GM19035 (cell line): ENCODE data around the gene UNC45B.
"Not testable (repeated sequence)": the region's sequence is repeated elsewhere in the genome, so short reads cannot be mapped to it uniquely, and the experiment has no call there.

Experiments
- ATAC-seq: cut with Tn5 transposase; IDR thresholded peaks from one replicate; pipeline ENCODE4 v1.9.1; 2021; ENCODE audit not compliant: unreplicated experiment

UNC45B gene

DNA sequence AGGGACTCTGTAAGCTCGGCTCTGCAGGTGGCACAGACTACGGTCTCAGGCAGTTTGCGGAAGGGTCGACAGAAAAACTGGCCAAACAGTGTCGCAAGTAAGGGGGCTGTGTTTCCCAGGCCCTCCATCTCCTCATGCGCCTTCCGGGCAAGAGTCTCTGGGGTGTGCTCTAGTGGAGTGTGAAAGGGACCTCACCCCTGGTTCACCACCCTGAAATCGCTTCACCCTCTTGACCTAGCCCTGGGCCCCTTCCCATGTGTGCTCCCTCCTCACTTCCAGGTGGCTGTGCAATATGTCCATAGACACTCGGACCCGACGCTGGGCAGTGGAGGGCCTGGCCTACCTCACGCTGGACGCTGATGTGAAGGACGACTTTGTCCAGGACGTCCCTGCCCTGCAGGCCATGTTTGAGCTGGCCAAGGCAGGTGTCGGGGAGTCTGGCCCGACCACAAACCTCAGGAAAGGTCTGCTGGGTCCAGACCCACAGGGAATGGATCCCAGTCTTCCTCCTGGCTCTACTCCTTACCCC lies 22.3 kb downstream of the UNC45B start:
- no peak for ATAC-seq

DNA sequence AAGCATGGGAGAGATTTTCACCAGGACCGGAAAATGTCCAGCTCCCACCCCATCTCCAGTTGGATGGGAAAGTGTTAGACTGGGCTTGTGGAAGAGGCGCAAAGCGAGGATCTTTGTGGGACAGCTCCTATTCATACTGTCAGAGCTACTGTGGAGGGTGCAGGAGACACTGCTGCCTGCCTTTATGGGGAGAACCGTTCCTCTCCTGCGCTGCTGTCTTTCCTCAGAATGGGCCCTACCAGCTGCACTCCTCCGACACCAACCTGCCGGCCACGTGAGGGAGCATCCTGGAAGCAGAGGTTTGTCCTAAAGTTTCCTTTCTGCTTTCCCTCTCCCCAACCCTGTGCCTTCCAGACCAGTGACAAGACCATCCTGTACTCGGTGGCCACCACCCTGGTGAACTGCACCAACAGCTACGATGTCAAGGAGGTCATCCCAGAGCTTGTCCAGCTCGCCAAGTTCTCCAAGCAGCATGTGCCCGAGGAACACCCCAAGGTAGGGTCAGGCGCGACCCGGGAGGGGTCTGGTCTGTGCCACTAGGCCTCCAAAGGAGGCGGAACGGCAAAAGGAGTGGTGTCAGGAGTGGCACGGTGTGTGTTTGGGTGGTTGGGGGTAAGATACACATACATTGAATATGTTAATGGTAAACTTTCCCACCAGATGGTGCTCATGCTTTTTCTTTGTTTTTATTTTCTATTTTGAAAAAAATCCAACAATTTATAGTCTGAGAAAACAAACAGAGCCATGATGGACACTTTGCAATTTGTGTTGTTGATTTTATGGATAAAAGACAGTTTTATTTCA lies 23.6 kb downstream of the UNC45B start:
- ATAC-seq: no peak

DNA sequence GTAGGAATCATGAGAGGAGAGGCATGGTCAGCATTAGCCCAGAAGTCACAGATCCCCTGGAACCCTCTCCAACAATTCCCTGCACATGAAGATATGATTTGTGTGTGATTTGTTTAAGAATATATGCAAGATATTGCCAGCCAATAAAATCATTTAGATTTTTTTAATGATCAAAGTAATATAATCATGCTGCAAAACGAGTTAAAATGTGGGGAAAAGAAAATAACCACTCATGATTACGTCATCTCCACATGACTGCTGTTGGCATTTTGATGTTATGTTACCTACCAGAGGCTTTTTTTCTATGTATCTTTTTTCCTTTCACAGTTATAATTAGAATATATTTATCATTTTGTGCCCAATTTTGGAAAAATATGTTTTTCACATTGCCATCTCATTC lies 24.2 kb downstream of the UNC45B start:
- no peak for ATAC-seq

DNA sequence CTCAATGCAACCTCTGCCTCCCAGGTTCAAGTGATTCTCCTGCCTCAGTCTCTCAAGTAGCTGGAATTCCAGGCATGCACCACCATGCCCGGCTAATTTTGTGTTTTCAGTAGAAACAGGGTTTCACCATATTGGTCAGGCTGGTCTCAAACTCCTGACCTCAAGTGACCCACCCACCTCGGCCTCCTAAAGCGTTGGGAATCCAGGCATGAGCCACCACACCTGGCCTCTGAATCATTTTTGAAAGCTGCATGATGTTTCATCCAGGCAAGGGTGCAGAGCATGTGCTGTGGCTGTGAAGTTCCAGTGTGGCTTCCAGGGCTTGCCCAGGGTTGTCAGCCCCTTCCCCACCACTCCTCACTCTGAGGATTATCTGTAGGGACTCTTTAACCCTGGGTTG lies 24.7 kb downstream of the UNC45B start:
- ATAC-seq: not testable (repeated sequence)

DNA sequence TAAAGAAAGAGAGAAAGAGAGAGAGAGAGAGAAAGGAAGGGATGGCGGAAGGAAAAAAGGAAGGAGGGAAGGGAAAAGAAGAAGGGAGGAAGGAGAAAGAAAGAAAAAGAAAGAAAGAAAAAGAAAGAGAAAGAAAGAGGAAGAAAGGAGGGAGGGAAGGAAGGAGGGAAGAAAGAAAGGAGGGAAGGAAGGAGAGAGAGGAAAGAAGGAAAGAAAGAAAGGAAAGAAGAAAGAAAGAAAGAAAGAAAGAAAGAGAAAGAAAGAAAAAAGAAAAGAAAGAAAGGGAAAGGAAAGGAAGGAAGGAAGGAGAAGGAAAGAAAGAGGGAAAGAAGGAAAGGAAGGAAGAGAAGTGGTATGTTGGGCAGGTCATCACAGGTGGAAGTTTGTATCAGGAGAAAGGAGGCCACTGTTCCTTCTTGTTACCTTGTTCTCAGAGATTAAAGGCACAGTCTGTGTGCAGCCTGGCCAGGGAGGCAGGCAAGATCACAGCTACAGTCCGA lies 27.3 kb downstream of the UNC45B start:
- ATAC-seq: no peak

DNA sequence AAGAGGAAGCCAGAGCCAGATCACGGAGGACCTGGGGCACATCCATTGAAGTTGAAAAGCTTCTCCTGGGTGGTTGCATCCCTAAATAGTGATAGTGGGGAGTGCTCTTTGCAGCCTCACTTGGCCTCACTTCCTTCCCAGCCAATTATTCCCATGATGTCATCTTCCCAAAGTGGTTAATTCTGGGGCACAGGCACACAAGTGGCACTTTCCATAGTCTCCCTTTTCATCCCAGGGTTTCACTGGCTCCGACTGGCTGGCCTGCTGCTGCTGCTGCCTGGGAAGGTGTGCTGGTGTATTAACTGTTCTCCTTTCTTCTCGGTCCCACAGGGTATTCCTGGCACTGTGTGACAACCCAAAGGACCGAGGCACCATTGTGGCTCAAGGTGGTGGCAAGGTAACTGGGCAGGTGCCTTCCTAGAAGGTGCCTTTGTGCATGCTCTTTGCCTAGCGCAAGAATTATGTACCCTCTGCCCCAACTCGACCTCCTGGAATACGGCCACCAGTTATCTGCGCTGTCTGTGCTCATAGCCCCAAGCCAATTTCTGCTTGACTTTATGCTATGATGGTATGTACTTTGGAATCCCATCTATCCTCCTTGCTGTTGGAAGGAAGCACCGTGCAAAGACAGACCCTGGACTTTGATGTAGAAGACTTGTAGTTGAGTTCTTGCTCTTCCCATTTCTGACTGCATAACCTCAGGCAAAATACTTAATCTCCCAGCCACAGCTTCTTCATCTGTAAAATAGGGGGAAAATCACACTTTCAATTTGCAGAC lies 28.2 kb downstream of the UNC45B start:
- ATAC-seq: no peak

DNA sequence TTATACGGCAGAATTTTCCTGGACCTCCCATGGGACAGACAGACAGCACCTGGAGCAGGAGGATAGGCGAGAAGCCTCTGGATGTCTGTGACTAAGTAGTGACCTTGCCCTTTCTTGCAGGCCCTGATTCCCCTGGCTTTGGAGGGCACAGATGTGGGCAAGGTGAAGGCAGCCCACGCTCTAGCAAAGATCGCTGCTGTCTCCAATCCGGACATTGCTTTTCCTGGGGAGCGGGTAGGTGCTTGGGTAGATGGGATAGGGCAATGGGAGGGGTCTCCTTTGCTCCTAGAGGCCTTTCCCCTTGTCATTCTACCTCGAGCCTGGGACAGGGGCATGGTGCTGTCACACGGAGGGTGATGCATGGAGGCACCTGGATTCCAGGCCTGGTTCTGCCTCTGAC lies 29.3 kb downstream of the UNC45B start:
- ATAC-seq: no peak

DNA sequence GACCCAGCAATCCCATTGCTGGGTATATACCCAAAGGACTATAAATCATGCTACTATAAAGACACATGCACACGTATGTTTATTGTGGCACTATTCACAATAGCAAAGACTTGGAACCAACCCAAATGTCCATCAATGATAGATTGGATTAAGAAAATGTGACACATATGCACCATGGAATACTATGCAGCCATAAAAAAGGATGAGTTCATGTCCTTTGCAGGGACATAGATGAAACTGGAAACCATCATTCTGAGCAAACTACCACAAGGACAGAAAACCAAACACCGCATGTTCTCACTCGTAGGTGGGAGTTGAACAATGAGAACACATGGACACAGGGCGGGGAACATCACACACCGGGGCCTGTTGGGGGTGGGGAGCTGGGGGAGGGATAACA lies 31.8 kb downstream of the UNC45B start:
- not testable (repeated sequence) for ATAC-seq

DNA sequence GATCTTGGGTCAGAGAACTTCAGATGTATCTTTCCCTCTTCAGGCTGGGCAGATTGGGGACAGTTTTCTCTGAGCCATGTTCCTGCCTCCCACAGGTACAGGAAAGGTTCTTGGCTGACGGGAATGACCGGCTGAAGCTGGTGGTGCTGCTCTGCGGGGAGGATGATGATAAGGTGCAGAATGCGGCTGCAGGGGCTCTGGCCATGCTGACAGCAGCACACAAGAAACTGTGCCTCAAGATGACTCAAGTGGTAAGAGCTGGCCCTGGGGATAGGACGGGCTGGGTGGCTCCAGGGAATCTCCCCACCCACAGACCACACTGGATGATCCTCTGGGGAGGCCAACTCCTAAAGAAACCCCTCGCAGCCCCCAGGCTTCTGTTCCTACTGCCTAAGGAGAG lies 35.7 kb downstream of the UNC45B start:
- ATAC-seq: no peak

DNA sequence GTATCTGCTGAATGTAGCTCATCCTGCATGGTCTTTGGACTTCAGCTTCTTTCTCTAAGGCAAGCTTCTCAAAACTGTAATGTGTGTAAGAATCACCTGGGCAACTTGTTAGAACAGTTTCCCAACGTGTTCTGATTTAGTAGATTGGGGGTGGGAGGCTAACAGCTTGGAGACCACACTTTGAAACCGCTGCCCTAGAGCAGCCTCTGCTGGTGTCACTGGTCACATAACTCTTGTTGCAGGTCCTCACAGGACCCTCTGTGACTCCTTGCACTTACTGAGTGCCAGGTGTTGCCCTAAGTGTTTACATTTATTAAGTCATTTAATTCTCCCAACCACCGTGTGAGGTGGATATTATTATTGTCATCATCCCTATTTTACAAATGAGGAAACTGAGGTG lies 36.7 kb downstream of the UNC45B start:
- ATAC-seq: no peak

DNA sequence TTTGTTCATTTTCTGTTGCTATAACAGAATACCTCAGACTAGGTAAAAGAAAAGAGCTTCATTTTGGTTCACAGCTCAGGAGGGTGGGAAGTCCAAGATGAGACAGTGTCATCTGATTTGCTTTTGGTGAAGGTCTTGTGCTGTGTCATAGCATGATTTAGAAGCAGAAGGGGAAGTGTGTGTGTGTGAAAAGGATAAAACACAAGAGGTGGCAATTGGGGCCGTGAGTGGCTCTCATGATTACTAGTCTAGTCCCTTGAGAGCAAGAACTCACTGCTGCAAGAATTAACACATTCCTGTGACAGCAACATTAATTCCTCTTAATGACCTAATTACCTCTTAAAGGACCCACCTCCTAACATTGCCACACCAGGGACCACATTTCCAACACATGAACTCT lies 38.2 kb downstream of the UNC45B start:
- ATAC-seq: no peak

DNA sequence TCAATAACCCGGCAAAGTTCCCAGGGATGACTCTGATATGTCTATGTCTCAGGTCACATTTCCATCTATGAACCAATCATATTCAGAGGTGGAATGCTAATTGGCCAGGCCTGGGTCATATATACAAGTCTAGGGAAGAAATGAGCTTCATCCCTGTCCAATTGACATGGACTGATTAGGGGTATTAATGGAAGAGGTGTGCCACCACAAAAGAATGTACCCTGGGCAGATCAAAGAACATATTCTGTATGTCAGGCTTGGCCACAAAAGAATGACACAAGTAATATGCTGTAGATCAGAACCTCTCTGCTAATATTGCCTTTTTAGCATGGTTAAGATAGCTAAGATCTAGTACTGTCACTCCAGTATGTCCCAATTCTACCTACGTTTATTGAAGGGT lies 39.9 kb downstream of the UNC45B start:
- ATAC-seq: no peak

DNA sequence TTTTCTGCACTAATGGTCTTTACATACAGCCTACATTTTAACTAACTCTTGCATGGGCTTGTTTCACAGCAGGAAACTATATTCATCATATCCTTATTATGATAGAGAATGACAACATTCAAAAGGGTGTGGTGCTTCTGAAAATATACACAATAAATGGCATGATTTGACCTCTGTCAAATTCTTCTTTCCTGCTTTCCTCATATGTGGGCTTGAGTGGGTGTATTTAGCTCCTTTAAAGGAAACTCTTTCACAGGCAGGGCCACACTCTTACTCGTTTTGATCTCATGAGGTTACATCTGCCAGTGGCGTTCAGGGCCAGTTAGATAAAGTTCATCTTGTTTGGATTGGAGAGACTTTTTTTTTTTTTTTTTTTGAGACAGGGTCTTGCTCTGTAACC lies 40.5 kb downstream of the UNC45B start:
- no peak for ATAC-seq

DNA sequence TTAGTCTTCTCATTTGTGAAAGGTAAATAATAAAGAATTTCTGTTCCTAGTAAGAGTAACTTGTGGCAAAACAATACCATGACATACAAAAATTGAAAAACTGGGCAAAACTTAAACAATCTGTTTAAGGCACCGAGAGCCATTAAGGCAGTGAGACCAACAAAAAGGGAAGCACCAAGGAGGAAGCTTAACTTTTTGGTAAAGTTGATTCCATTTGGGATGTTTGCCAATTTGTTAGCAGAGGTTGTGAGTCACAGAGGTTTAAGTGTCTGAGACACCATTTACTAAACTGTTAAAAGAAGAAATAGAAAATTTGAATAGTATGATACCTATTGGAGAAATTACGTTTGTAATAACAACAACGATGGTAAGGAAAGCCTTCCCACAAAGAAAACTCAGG lies 41.7 kb downstream of the UNC45B start:
- no peak for ATAC-seq

DNA sequence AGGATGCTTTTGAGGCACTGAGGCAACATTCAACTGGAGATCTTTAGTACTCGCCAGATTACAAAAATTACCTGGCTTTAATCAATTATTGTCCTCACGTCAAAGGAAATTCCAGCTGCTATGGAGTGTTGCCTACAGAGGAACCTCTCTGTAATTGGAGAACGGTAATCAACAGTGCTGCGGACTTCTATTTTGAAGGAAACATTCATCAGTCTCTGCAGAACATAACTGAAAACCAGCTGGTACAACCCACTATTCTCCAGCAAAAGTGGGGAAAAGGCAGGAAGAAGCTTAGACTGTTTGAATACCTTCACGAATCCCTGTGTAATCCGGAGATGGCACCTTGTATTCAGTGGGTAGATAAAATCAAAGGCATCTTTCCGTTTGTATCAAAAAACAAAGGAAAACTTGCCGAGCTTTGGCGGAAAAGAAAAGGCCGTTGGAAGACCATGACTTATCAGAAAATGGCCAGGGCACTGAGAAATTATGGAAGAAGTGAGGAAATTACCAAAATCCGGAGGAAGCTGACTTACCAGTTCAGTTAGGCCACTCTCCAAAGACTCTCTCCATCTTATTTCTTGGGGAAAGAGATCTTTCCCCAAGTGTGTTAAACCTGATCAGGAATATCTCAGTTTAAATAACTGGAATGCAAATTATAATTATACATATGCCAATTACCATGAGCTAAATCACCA lies 43.5 kb downstream of the UNC45B start:
- ATAC-seq: no peak

DNA sequence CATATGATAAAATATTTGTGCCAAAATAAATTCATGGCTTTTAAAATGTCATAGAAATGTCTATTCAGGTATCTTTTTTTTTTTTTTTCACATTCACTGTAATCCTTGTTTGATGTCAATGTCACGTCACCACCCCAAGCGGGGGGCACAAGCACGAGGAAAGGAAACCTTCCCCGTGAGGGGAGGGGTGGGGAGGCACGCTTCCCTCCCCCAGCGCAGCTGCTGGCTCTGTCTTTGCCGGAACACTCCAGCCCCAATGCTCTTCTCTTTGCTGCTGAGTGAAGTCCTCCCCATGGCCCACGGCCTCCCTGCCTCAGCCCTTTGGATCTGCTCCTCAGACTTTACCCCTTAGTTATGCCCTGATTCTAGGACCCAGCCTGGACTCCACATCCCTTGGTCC lies 45.1 kb downstream of the UNC45B start:
- ATAC-seq: no peak

DNA sequence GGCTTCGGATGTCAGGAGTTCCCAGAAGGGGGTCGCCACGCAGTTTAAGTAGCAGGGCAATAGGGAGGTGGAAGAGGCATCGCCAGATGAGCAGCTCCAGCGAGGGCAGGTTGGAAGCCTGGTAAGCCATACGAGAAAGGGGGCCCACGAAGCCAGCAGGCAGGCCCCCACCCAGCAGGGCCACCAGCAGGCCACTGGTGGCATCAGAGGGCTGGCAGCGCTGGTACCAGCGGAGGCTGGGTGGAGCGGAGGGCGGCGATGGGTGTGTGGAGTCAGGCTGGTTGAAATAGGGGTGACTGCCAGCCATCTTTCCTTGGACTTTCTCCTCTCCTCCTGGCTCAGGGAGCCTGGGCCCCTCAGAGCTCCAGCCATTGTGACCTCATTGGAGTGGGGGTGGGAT lies 46.4 kb downstream of the UNC45B start, which contains the start of gene SLC35G3:
Gene SLC35G3, minus strand, starts transcription at position 393 of the 400 bp plus-strand sequence. Its CDS starts 86 bp downstream, at position 307.
- ATAC-seq: not testable (repeated sequence)

DNA sequence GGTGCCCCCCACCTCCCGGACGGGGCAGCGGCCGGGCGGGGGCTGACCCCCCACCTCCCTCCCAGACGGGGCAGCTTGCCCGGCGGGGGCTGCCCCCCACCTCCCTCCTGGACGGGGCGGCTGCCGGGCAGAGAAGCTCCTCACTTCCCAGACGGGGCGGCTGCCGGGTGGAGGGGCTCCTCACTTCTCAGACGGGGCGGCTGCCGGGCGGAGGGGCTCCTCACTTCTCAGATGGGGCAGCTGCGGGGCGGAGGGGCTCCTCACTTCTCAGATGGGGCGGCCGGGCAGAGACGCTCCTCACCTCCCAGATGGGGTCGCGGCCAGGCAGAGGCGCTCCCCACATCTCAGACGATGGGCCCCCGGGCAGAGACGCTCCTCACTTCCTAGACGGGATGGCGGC lies 47.4 kb downstream of the UNC45B start:
- not testable (repeated sequence) for ATAC-seq

DNA sequence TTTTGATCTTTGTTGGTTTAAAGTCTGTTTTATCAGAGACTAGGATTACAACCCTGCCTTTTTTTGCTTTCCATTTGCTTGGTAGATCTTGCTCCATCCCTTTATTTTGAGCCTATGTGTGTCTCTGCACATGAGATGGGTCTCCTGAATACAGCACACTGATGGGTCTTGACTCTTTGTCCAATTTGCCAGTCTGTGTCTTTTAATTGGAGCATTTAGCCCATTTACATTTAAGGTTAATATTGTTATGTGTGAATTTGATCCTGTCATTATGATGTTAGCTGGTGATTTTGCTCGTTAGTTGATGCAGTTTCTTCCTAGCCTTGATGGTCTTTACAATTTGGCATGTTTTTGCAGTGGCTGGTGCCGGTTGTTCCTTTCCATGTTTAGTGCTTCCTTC lies 55.0 kb downstream of the UNC45B start:
- ATAC-seq: not testable (repeated sequence)

DNA sequence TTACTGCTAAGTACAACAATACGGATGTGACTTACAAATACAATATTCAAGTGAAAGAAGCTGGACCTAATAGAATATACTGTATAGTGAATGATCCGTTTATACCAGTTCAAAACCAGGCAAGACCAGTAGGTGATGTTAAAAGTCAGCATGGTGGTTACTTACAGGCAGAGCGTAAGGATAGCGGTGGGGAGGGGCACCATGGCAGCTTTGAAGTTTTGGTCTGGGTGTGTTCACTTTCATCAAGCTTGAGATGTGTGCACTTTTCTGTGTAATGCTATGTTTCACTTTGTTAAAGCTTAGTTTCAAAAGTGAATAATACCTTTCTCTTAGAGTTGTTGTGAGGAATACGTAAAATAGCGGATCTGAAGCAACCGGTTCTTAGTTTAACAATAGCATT lies 63.1 kb downstream of the UNC45B start:
- ATAC-seq: no peak

DNA sequence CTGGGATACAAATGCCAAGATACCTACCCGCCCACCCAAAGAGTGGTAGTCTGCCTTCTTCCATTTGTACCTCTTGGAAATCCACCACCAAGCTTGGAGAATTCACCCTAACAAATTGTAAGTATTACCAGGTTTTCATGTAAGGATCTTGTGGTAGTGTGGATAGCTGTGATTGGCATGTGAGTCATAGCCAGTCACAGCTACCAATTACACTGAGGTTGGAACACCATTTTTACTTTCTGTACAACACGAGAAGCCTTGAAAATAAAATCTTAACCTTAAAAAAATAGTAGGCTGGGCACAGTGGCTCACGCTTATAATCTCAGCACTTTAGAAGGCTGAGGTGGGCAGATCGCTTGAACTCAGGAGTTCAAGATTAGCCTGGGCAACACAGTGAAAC lies 65.1 kb downstream of the UNC45B start:
- ATAC-seq: no peak
